Measurements from ENCODE around the gene WWOX. TPM values are rescaled to one million over a fixed set of nuclear protein-coding genes. Genes with fewer than 3 reads are reported as not detected.

Gene WWOX
- total and polyA plus RNA-seq, 2 donors (not counting 1 experiment from before 2014, with no cell fraction given) = 10.5 to 42.3 TPM

- Mint-ChIP-seq H3K27ac (no peak overlapping the region), H3K9me3 (ENCODE audit: insufficient read depth) (peaks cover 3% of the 10 kb centered on the region), H3K27me3 (peaks cover 12% of the 10 kb centered on the region), H3K4me3 (no peak overlapping the region), H3K4me1 (peaks cover 7% of the 10 kb centered on the region)
- Histone ChIP-seq H2AFZ (ENCODE audit: insufficient read depth, low read depth, low read length, poor library complexity, severe bottlenecking) (no peak overlapping the region), H3K9me3 (ENCODE audit: control extremely low read depth in 1 of 3, control insufficient read depth in 2 of 3, insufficient read depth in 1 of 3, low read length in 2 of 3) (peaks cover 0 to 11% (median 0%) of the 10 kb centered on the region in 3 donors), H3K79me2 (ENCODE audit: control insufficient read depth, insufficient read depth, low read length) (no peaks in the 10 kb centered on the region), H3K4me1 (ENCODE audit: control insufficient read depth in 2 of 2, insufficient read depth in 2 of 2, low read length in 2 of 2) (peaks cover 0 to 2% of the 10 kb centered on the region in 2 donors), H3K4me2 (replicated peaks; ENCODE audit: low read depth, low read length, poor library complexity, severe bottlenecking) (no peak overlapping the region), H3K27me3 (replicated peaks in 1 of 4; ENCODE audit: control extremely low read depth in 1 of 4, control insufficient read depth in 3 of 4, insufficient read depth in 4 of 4, low read length in 3 of 4) (no peaks in the 10 kb centered on the region), H3K4me3 (ENCODE audit: control extremely low read depth in 1 of 5, extremely low read depth in 1 of 5, insufficient read depth in 1 of 5, low read depth in 2 of 5, low read length in 4 of 5) (no peak overlapping the region), H3K27ac (ENCODE audit: low read length in 2 of 2) (no peak overlapping the region), H3K36me3 (replicated peaks in 1 of 2; ENCODE audit: control extremely low read depth in 1 of 2, control insufficient read depth in 1 of 2, extremely low read depth in 1 of 2, insufficient read depth in 2 of 2, low read length in 1 of 2) (no peaks in the 10 kb centered on the region), H4K20me1 (ENCODE audit: control insufficient read depth, insufficient read depth, low read length, poor library complexity, severe bottlenecking) (no peaks in the 10 kb centered on the region), H3K9ac (ENCODE audit: low read length) (no peak overlapping the region)
- ATAC-seq (ENCODE audit: low read depth) (no peak), DNase-seq (no peak)
- intact Hi-C loops (cut with micrococcal nuclease) = no loop called here
- CTCF ChIA-PET = interaction anchor here (1.0 kb wide), 1 partner anchor 11 kb away, joined by 3 read pairs; no protein-coding TSS in a partner anchor
- WGBS (ENCODE audit: insufficient coverage) = no CpG with 5 or more reads among the region's 1 CpG
- POLR2A ChIA-PET = no interaction called here
- TF ChIP-seq CTCF (IDR thresholded peaks at IDR 0.05) (no peak), EZH2 (IDR thresholded peaks at IDR 0.05; ENCODE audit: borderline replicate concordance, insufficient read depth, low read depth, low read length, poor library complexity, severe bottlenecking) (no peak)
Measured at GRCh38 chr16:79190542-79190941, 1091.1 kb downstream of the WWOX start.

- no peak for DNase-seq
- intact Hi-C loops (cut with micrococcal nuclease) = no loop called here
- Histone ChIP-seq H3K4me3 (ENCODE audit: control extremely low read depth in 1 of 5, extremely low read depth in 1 of 5, insufficient read depth in 1 of 5, low read depth in 2 of 5, low read length in 4 of 5) (no peak overlapping the region), H3K9ac (ENCODE audit: low read length) (no peak overlapping the region), H3K9me3 (ENCODE audit: control extremely low read depth in 1 of 3, control insufficient read depth in 2 of 3, insufficient read depth in 1 of 3, low read length in 2 of 3) (peaks cover 0 to 11% (median 0%) of the 10 kb centered on the region in 3 donors), H4K20me1 (ENCODE audit: control insufficient read depth, insufficient read depth, low read length, poor library complexity, severe bottlenecking) (no peaks in the 10 kb centered on the region), H3K4me1 (ENCODE audit: control insufficient read depth in 2 of 2, insufficient read depth in 2 of 2, low read length in 2 of 2) (peaks cover 0 to 5% of the 10 kb centered on the region in 2 donors), H3K79me2 (ENCODE audit: control insufficient read depth, insufficient read depth, low read length) (no peaks in the 10 kb centered on the region), H3K27ac (ENCODE audit: low read length in 2 of 2) (no peak overlapping the region), H3K4me2 (replicated peaks; ENCODE audit: low read depth, low read length, poor library complexity, severe bottlenecking) (no peak overlapping the region), H3K36me3 (replicated peaks in 1 of 2; ENCODE audit: control extremely low read depth in 1 of 2, control insufficient read depth in 1 of 2, extremely low read depth in 1 of 2, insufficient read depth in 2 of 2, low read length in 1 of 2) (no peaks in the 10 kb centered on the region), H3K27me3 (replicated peaks in 1 of 4; ENCODE audit: control extremely low read depth in 1 of 4, control insufficient read depth in 3 of 4, insufficient read depth in 4 of 4, low read length in 3 of 4) (no peaks in the 10 kb centered on the region), H2AFZ (ENCODE audit: insufficient read depth, low read depth, low read length, poor library complexity, severe bottlenecking) (no peak overlapping the region)
- TF ChIP-seq EZH2 (IDR thresholded peaks at IDR 0.05; ENCODE audit: borderline replicate concordance, insufficient read depth, low read depth, low read length, poor library complexity, severe bottlenecking) = no peak
- TF ChIP-seq CTCF (IDR thresholded peaks at IDR 0.05) = no peak
- Mint-ChIP-seq H3K4me1 (peaks cover 13% of the 10 kb centered on the region), H3K27ac (no peak overlapping the region), H3K27me3 (peaks cover 12% of the 10 kb centered on the region), H3K9me3 (ENCODE audit: insufficient read depth) (peaks cover 3% of the 10 kb centered on the region), H3K4me3 (no peak overlapping the region)
- WGBS (ENCODE audit: insufficient coverage) = 60% methylated on average over 1 of the region's 8 CpGs
- CTCF ChIA-PET = no interaction called here
- POLR2A ChIA-PET = no interaction called here
- no peak for ATAC-seq (ENCODE audit: low read depth)
Measured at GRCh38 chr16:79191933-79192332, 1092.5 kb downstream of the WWOX start.
